RWPE2 (cell line): ENCODE measurements around the gene IRF2BPL.

ENCODE experiments used
- ATAC-seq: fragments of 200-7000 bp; cut with Tn5 transposase; 3 replicates; pipeline ENCODE4 v1.9.1; 2021; ENCODE audit warnings: low read depth
- DNase-seq: peaks from one replicate; pipeline ENCODE4 v3.0.0-alpha.2; 2020; ENCODE audit warnings: low spot score
- H3K27ac ChIP-seq: fragments of 450-650 bp; 2 replicates; pipeline ENCODE4 v1.5.1; 2017; ENCODE audit warnings: mild to moderate bottlenecking; ENCODE audit not compliant: poor library complexity, severe bottlenecking
- H3K27me3 ChIP-seq: fragments of 250-450 bp; sonication (Bioruptor Pico); 2 replicates; pipeline ENCODE4 v1.5.1; 2021; ENCODE audit warnings: mild to moderate bottlenecking, moderate library complexity; ENCODE audit not compliant: insufficient read depth, poor library complexity, severe bottlenecking
- H3K36me3 ChIP-seq: fragments of 250-450 bp; sonication (Bioruptor Pico); 2 replicates; pipeline ENCODE4 v1.5.1; 2020; ENCODE audit warnings: low read depth, mild to moderate bottlenecking, moderate library complexity
- H3K4me1 ChIP-seq: fragments of 250-450 bp; sonication (Bioruptor Pico); 2 replicates; pipeline ENCODE4 v1.5.1; 2021; ENCODE audit warnings: mild to moderate bottlenecking, moderate library complexity; ENCODE audit not compliant: insufficient read depth, poor library complexity, severe bottlenecking
- H3K4me3 ChIP-seq: fragments of 250-450 bp; sonication (Bioruptor Pico); 2 replicates; pipeline ENCODE4 v1.5.1; 2021; ENCODE audit warnings: mild to moderate bottlenecking, moderate library complexity; ENCODE audit not compliant: severe bottlenecking
- H3K9me3 ChIP-seq: fragments of 250-450 bp; sonication (Bioruptor Pico); 2 replicates; pipeline ENCODE4 v1.5.1; 2021; ENCODE audit warnings: mild to moderate bottlenecking, moderate library complexity; ENCODE audit not compliant: severe bottlenecking
- CTCF ChIP-seq: fragments of 450-650 bp; IDR thresholded peaks from one replicate; pipeline ENCODE4 v1.5.1; 2017; ENCODE audit warnings: mild to moderate bottlenecking, moderate library complexity; ENCODE audit not compliant: poor library complexity, severe bottlenecking

The IRF2BPL gene

GRCh38 chr14:77065851-77066577 is 37.5 kb upstream of the IRF2BPL start:
- no peak for TF ChIP-seq CTCF
- Histone ChIP-seq H3K36me3 (no peaks in the 10 kb centered on the region), H3K27ac (no peak overlapping the region)

DNA sequence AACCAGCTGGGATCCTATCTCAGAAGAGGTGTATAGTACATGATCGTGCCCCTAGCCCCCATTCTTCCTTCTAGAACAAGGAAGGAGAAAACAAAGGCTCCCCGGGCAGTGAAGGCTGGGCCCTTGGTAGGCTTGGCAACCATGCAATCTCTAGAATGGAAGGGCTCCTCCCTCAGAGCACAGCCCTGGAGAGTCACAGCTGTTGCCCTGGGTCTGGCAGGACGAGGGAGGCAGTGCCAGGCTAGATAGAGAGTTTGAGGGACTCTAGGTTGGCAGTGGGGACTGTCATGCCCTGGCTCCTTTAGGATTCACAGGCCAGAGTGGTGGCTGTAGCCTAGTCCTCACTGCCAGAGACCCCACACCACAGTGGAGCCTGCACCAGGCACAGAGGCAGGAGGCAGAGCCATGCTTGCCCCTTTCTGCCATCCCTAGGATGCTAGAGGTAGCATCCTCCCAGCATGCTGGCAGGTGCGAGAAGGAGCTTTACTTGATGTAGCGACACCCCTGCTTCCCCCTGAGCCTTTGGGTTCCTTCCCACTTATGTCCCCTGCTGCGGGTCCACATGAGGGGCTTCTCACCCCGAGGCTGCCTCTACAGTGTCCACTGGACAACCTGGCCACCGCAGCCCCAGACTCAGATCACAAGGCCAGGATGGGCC is 36.1 kb upstream of the IRF2BPL start:
- H3K27ac ChIP-seq: no peak overlapping the region
- H3K36me3 ChIP-seq: no peaks in the 10 kb centered on the region
- no peaks in the 10 kb centered on the region for H3K27me3 ChIP-seq
- ATAC-seq: no peak
- H3K4me1 ChIP-seq: no peaks in the 10 kb centered on the region
- H3K4me3 ChIP-seq: no peak overlapping the region
- DNase-seq: no peak
- TF ChIP-seq CTCF: no peak
- H3K9me3 ChIP-seq: no peaks in the 10 kb centered on the region

More at GRCh38 chr14:77065851-77066577, 37.5 kb upstream of the IRF2BPL start:
- no peaks in the 10 kb centered on the region for H3K27me3 ChIP-seq
- no peaks in the 10 kb centered on the region for H3K9me3 ChIP-seq
- H3K4me3 ChIP-seq: no peak overlapping the region
- H3K4me1 ChIP-seq: no peaks in the 10 kb centered on the region
- no peak for DNase-seq
- ATAC-seq: no peak

GRCh38 chr14:77063571-77064171 is 35.2 kb upstream of the IRF2BPL start:
- no peaks in the 10 kb centered on the region for H3K27me3 ChIP-seq
- no peak overlapping the region for H3K4me3 ChIP-seq
- H3K27ac ChIP-seq: no peak overlapping the region
- no peak for TF ChIP-seq CTCF
- H3K9me3 ChIP-seq: no peaks in the 10 kb centered on the region
- H3K36me3 ChIP-seq: no peaks in the 10 kb centered on the region
- H3K4me1 ChIP-seq: no peaks in the 10 kb centered on the region
- DNase-seq (no peak), ATAC-seq (no peak)

DNA sequence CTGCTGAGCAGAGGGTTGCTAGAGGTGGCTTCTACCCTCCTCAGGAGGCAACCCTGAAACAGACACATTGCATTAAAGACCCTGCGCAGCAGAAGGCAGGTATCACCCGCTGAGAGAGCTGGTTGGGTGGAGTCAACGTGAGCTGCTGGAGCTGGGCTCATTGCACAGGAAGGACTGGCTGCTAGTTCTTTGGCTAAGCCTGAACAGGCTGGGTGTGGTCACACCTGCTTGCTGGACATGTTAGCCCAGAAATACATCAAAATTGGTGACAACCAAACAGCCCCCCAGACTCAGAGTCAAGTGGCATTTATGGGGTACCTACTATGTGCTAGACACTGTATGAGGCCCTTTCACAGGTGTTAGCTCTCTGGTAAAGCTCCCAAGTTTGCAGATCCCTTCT is 33.8 kb upstream of the IRF2BPL start:
- no peak for TF ChIP-seq CTCF
- ATAC-seq: no peak

More for the DNA sequence above, 33.8 kb upstream of the IRF2BPL start:
- no peaks in the 10 kb centered on the region for H3K27me3 ChIP-seq
- H3K36me3 ChIP-seq: no peaks in the 10 kb centered on the region
- no peaks in the 10 kb centered on the region for H3K4me1 ChIP-seq
- H3K4me3 ChIP-seq: no peak overlapping the region
- H3K9me3 ChIP-seq: no peaks in the 10 kb centered on the region
- no peak for DNase-seq
- no peak overlapping the region for H3K27ac ChIP-seq
